GM18907 (cell line): ENCODE measurements around the gene HSP90AA1.
"Not testable (repeated sequence)": the region's sequence is repeated elsewhere in the genome, so short reads cannot be mapped to it uniquely, and the experiment has no call there.

ENCODE experiments used
- ATAC-seq: cut with Tn5 transposase; IDR thresholded peaks from one replicate; pipeline ENCODE4 v1.9.1; 2021; ENCODE audit warnings: mild to moderate bottlenecking, moderate library complexity; ENCODE audit not compliant: unreplicated experiment

Gene HSP90AA1

DNA sequence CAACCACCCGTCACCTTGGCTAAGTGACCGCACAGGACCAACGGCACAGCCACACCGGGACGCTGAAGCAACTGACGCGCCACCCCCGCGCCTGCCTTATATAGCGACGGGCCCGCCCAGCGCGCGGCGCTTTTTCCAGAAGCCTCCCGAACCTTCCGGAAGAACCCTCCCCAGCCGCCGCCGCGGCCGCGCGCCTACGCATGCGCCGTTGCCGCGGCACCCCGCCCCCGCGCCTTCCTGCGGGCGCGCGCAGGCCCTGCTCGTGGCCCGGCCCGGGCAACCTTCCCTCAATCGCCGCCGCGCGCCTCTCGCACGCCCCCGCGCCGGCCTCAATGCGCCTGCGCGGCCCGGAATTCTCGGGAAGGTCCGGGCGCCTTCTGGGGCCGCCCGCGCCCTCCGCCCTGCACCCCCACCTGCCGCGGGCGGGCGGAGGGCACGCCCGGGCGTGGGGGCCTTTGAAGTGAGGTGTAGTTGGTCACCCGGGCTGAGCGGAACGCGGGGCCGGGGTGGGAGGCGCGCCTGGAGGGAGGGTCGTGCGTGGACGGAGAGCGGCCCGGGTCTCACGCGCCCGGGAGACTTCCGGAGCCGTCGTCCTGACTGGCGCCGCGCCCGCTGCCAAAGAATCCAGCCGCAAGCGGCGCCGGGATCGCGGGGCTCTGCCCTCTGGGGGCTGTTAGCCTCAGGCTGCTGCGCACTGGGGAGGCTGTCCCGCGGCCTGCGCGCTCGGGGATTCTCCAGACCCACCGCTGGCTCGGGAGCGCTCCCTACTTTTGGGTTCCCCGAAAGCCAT is at the start of gene HSP90AA1:
Gene HSP90AA1, minus strand, starts transcription at position 73 of the 790 bp plus-strand sequence. CDS start 666 bp downstream, outside the sequence.
- peak; percentile 74 for ATAC-seq

DNA sequence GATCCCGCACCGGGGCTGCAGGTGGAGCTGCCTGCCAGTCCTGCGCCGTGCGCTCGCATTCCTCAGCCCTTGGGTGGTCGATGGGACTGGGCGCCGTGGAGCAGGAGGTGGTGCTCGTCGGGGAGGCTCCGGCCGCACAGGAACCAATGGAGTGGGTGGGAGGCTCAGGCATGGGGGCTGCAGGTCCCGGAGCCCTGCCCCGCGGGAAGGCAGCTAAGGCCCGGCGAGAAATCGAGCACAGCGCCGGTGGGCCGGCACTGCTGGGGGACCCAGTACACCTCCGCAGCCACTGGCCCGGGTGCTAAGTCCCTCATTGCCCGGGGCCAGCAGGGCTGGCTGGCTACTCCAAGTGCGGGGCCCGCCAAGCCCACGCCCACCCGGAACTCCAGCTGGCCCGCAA is 48.6 kb upstream of the HSP90AA1 start:
- not testable (repeated sequence) for ATAC-seq

DNA sequence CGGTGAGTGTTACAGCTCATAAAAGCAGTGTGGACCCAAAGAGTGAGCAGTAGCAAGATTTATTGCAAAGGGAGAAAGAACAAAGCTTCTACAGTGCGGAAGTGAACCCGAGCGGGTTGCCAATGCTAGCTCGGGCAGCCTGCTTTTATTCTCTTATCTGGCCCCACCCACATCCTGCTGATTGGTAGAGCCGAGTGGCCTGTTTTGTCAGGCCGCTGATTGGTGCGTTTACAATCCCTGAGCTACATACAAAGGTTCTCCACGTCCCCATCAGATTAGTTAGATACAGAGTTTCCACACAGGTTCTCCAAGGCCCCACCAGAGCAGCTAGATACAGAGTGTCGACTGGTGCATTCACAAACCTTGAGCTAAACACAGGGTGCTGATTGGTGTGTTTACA is 47.9 kb upstream of the HSP90AA1 start:
- not testable (repeated sequence) for ATAC-seq

DNA sequence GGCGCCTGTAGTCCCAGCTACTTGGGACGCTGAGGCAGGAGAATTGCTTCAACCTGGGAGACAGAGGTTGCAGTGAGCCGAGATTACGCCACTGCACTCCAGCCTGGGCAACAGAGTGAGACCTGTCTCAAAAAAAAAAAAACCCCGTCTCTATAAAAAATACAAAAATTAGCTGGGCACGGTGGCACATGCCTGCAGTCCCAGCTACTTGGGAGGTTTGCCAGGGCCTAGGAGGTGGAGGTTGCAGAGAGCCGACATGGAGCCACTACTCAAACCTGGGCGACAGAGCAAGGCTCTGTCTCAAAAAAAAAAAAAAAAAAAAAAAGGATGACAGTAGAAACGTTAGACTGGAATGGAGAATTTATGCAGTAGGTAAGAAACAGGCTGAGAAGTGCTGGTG is 47.2 kb upstream of the HSP90AA1 start:
- not testable (repeated sequence) for ATAC-seq

DNA sequence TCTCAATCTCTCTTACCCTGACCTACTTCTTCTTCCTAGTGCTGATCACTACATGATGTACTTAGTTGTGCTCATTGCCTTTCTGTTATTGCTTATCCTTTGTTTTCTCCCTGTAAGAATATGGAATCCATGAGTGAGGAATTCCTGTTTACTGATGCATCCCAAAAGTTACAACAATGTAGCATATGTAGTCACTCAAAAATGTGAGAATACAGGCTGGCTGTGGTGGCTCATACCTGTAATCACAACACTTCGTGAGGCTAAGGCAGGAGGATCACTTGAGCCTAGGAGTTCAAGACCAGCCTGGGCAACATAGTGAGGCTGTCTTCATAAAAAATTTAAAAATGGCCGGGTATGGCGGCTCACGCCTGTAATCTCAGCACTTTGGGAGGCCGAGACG is 44.9 kb upstream of the HSP90AA1 start:
- no peak for ATAC-seq

- no peak for ATAC-seq
Observed at GRCh38 chr14:102126807-102127455, 40.1 kb upstream of the HSP90AA1 start.

DNA sequence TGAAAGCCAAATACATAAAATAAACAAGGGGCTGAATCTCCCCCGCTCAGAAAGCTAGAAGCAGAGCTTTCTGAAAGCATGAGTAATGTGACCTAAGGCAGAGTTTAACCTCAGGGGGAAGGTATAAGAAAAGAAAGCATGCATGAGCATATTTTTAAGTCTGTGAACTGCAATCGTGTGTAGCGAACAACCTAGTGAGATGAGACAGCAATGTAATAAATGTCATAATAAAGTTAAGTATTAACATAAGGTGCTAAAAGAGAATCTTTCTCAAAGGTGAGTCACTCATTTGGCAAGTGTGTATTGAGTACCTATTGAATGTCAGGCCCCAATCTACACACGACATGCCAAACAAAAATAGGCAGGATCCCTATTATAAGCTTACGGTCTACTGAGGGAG is 38.7 kb upstream of the HSP90AA1 start:
- ATAC-seq: no peak

DNA sequence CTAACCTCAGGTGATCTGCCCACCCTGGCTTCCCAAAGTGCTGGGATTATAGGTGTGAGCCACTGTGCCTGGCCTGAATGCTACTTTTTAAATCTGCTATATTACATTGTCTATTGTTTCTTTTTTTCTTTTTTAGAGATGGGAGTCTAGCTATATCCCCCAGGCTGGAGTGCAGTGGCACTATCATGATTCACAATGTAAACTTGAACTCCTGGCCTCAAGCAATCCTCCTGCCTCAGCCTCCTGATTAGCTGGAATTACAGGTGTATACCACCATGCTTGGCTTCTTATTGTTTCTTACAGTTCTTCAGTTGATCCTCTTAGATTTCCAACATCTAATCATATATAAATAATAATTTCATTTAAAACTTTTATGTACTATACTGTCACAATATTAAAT is 37.6 kb upstream of the HSP90AA1 start:
- no peak for ATAC-seq

DNA sequence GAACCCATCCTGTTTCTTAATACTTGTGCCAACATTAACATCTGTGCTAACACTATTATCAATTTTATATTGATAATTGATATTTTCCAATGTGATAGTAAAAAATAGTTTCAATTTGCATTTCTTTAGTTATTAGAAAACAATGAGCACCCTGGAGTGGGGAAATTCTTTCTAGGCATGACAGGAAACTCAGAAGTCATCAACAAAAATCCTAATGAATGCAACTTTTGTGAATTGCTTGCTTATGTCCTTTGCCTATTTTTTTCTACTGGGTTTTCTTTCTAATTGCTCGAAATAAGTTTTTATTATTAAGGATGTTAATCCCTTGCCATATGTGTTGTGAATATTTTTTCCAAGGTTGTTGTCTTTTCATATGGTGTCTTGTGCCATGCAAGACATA is 34.7 kb upstream of the HSP90AA1 start:
- no peak for ATAC-seq

GRCh38 chr14:102120888-102121287 is 34.0 kb upstream of the HSP90AA1 start:
- no peak for ATAC-seq

- no peak for ATAC-seq
Observed at GRCh38 chr14:102117852-102118251, 31.0 kb upstream of the HSP90AA1 start.

- no peak for ATAC-seq
Observed at GRCh38 chr14:102116361-102117180, 29.7 kb upstream of the HSP90AA1 start.

- no peak for ATAC-seq
Observed at GRCh38 chr14:102111101-102111500, 24.3 kb upstream of the HSP90AA1 start.

GRCh38 chr14:102109332-102109731 is 22.5 kb upstream of the HSP90AA1 start:
- not testable (repeated sequence) for ATAC-seq

DNA sequence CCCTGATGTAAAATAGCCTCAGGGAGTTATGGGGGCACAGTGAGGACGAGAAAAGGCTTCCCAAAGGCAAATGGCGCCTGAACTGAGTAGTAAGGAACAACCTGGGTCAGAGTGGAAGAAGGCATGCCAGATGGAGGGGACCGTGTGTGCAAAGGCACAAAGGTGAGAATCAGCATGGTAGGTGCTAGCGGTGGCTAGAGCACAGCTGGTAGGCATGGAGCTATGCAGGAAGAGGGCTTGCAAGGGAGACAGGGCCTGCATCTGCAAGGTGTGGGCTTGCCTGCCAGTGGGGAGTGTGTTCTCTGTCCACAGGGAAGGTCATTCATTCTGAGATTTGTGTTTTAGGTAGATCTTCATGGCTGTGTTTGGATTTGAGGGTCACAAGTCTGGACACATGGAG is 18.5 kb upstream of the HSP90AA1 start:
- ATAC-seq: no peak

GRCh38 chr14:102103062-102103695 is 16.3 kb upstream of the HSP90AA1 start:
- peak; percentile 55 for ATAC-seq

- no peak for ATAC-seq
Observed at GRCh38 chr14:102097441-102098135, 10.7 kb upstream of the HSP90AA1 start.

- ATAC-seq: no peak
Observed at GRCh38 chr14:102096569-102097188, 9.8 kb upstream of the HSP90AA1 start.

- no peak for ATAC-seq
Observed at GRCh38 chr14:102095871-102096568, 9.2 kb upstream of the HSP90AA1 start.
